ENCODE data around the gene CPEB4.

CPEB4 gene

GRCh38 chr5:173913686-173914321 lies 25.7 kb downstream of the CPEB4 start:
- ChIA-PET CTCF (interaction anchor here (0.9 to 2.9 kb wide), 8 partner anchors 8 to 295 kb away, joined by 3 to 21 read pairs (median 6); no protein-coding TSS in a partner anchor), POLR2A (interaction anchor here (0.7 kb wide), 1 partner anchor 247 kb away, joined by 4 read pairs; no protein-coding TSS in a partner anchor)
- no peak for TF ChIP-seq CTCF (IDR thresholded peaks at IDR 0.05; ENCODE audit: control extremely low read depth, extremely low read depth, low read depth, missing control alignments)
- no peak for DNase-seq (ENCODE audit: extremely low spot score)

GRCh38 chr5:173915310-173916014 lies 27.3 kb downstream of the CPEB4 start:
- CTCF ChIA-PET: interaction anchor here (0.8 to 2.9 kb wide), 10 partner anchors 8 to 300 kb away, joined by 3 to 21 read pairs (median 4); no protein-coding TSS in a partner anchor
- TF ChIP-seq CTCF (IDR thresholded peaks at IDR 0.05; ENCODE audit: control extremely low read depth, extremely low read depth, low read depth, missing control alignments): no peak
- DNase-seq (ENCODE audit: extremely low spot score): no peak
- POLR2A ChIA-PET: interaction anchor here (0.8 kb wide), 1 partner anchor 20 kb away, joined by 4 read pairs; no protein-coding TSS in a partner anchor

- ChIA-PET CTCF (interaction anchor here (0.7 to 1.0 kb wide), 2 partner anchors 11 to 298 kb away, joined by 3 read pairs; no protein-coding TSS in a partner anchor), POLR2A (no interaction called here)
- no peak for TF ChIP-seq CTCF (IDR thresholded peaks at IDR 0.05; ENCODE audit: control extremely low read depth, extremely low read depth, low read depth, missing control alignments)
- DNase-seq (ENCODE audit: extremely low spot score): no peak
These were observed 28.1 kb downstream of the CPEB4 start for GRCh38 chr5:173916233-173916632.

- POLR2A ChIA-PET: interaction anchor here (0.6 to 1.4 kb wide), 4 partner anchors 13 to 30 kb away, joined by 3 to 4 read pairs (median 3); partner anchors contain the start of gene CPEB4
- CTCF ChIA-PET: interaction anchor here (0.8 to 1.6 kb wide), 5 partner anchors 7 to 302 kb away, joined by 3 to 7 read pairs (median 3); no protein-coding TSS in a partner anchor
- peak; percentile 73 for DNase-seq (ENCODE audit: extremely low spot score)
- TF ChIP-seq CTCF (IDR thresholded peaks at IDR 0.05; ENCODE audit: control extremely low read depth, extremely low read depth, low read depth, missing control alignments): peak; percentile 21
These were observed 29.9 kb downstream of the CPEB4 start for GRCh38 chr5:173917788-173918786.

GRCh38 chr5:173919443-173919842 lies 31.3 kb downstream of the CPEB4 start:
- no peak for TF ChIP-seq CTCF (IDR thresholded peaks at IDR 0.05; ENCODE audit: control extremely low read depth, extremely low read depth, low read depth, missing control alignments)
- DNase-seq (ENCODE audit: extremely low spot score): no peak
- ChIA-PET CTCF (interaction anchor here (1.6 kb wide), 1 partner anchor 47 kb away, joined by 3 read pairs; no protein-coding TSS in a partner anchor), POLR2A (no interaction called here)
